ENCODE data around the gene SLC22A25. TPM values are rescaled to one million over a fixed set of nuclear protein-coding genes. Genes with fewer than 3 reads are reported as not detected.

SLC22A25 gene
- total RNA-seq, 1 experiment from 2014 or later: not detected

DNA sequence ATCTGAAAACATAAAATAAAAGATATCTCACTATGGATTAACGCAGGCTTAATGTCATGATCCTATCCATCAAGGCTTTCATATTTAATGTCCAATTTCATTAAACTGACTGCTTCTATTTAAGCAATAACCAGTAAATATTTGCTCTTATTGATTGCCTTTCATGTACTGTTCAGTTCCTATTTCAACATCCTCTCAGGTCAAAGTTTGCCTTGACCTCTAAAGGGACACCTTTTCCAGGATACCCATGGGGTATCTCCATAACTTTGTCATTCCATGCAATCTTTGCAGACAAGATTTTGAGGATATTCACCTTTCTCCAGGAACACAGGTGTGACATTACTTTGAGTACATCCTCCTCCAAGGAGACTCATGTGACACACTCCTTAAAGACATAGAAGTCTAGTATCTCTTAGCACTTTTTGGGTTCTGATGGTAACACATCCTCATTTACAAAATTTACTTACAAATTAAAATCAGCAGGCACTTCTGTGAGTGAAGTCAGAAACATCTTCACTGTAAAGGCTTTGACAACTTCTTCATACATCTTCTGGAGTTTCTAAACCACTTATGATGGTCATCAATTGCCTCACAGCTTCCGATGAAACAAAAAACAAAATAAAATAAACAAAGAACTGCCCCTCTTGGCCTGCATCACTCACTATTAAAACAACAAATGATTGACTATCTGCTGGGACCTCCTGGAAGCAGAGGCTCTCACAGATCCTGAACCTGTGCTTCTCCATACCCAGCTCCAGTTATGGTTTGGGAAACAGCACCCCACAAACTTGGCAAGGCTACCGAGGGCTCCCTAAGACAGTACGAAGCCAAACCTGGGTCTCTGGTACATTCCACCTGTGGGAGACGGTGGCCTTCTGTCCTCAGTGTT lies 7.0 kb upstream of the SLC22A25 start:
- no peak overlapping the region for H3K14ac ChIP-seq (ENCODE audit: insufficient read depth, low read length)
- H3K4me2 ChIP-seq (ENCODE audit: insufficient read depth, insufficient read length, low read length): no peak overlapping the region
- no peak overlapping the region for H3K56ac ChIP-seq (ENCODE audit: insufficient read length, low read depth, low read length)
- no peaks in the 10 kb centered on the region for H3K79me1 ChIP-seq (ENCODE audit: insufficient read depth, low read depth, low read length, poor library complexity, severe bottlenecking)
- H3K27ac ChIP-seq (ENCODE audit: insufficient read length, low read depth, low read length): no peak overlapping the region
- H3K4me3 Mint-ChIP-seq: no peak overlapping the region
- H4K91ac ChIP-seq (ENCODE audit: insufficient read length, low read depth, low read length): no peak overlapping the region
- H4K20me1 ChIP-seq (ENCODE audit: control insufficient read depth, insufficient read depth, insufficient read length): no peaks in the 10 kb centered on the region
- no peaks in the 10 kb centered on the region for H3K79me2 ChIP-seq (ENCODE audit: insufficient read depth, low read length)
- DNase-seq: no peak
- H3K27me3 ChIP-seq (ENCODE audit: insufficient read depth, low read length): no peaks in the 10 kb centered on the region
- no peak overlapping the region for H2BK15ac ChIP-seq (ENCODE audit: low read depth, low read length)
- no peaks in the 10 kb centered on the region for H3K9me3 ChIP-seq (ENCODE audit: control insufficient read depth, low read depth, low read length)
- no peak overlapping the region for H2BK20ac ChIP-seq (ENCODE audit: low read depth, low read length, poor library complexity, severe bottlenecking)
- TF ChIP-seq, protein P1, sequence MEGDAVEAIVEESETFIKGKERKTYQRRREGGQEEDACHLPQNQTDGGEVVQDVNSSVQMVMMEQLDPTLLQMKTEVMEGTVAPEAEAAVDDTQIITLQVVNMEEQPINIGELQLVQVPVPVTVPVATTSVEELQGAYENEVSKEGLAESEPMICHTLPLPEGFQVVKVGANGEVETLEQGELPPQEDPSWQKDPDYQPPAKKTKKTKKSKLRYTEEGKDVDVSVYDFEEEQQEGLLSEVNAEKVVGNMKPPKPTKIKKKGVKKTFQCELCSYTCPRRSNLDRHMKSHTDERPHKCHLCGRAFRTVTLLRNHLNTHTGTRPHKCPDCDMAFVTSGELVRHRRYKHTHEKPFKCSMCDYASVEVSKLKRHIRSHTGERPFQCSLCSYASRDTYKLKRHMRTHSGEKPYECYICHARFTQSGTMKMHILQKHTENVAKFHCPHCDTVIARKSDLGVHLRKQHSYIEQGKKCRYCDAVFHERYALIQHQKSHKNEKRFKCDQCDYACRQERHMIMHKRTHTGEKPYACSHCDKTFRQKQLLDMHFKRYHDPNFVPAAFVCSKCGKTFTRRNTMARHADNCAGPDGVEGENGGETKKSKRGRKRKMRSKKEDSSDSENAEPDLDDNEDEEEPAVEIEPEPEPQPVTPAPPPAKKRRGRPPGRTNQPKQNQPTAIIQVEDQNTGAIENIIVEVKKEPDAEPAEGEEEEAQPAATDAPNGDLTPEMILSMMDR (conservative IDR thresholded peaks at IDR 0.05): no peak
- WGBS (ENCODE audit: extremely low coverage, insufficient read length, low lambda C conversion rate): no CpG with 5 or more reads among the region's 5 CpGs
- H4K5ac ChIP-seq (ENCODE audit: insufficient read length, low read depth, low read length): no peak overlapping the region
- no peaks in the 10 kb centered on the region for H3K36me3 Mint-ChIP-seq (ENCODE audit: insufficient read depth in 1 of 3, low read depth in 3 of 3)
- H3K27ac Mint-ChIP-seq: no peak overlapping the region
- no peak overlapping the region for H2AFZ ChIP-seq (ENCODE audit: low read length)
- no peak overlapping the region for H3K4ac ChIP-seq (ENCODE audit: low read depth, low read length)
- H3T11ph ChIP-seq (ENCODE audit: low read length): no peak overlapping the region
- no peak overlapping the region for H2BK120ac ChIP-seq (ENCODE audit: low read depth, low read length, poor library complexity, severe bottlenecking)
- no peaks in the 10 kb centered on the region for H3K23me2 ChIP-seq (ENCODE audit: insufficient read length, low read depth, low read length, poor library complexity, severe bottlenecking)
- H3K9ac ChIP-seq (ENCODE audit: extremely low read depth, insufficient read length, low read length): no peak overlapping the region
- H2AK5ac ChIP-seq (ENCODE audit: insufficient read length, low read length): no peak overlapping the region
- H3K4me1 ChIP-seq (ENCODE audit: insufficient read depth, low read length): no peaks in the 10 kb centered on the region
- H3K9me3 Mint-ChIP-seq: no peaks in the 10 kb centered on the region
- no peak overlapping the region for H2BK12ac ChIP-seq (ENCODE audit: insufficient read length, low read depth, low read length)
- peaks cover 0 to 2% of the 10 kb centered on the region in 2 experiments; a peak in 1 of 4 replicates for H3K4me1 Mint-ChIP-seq
- no peak overlapping the region for H3K18ac ChIP-seq (ENCODE audit: insufficient read length, low read depth, low read length)
- H3K27me3 Mint-ChIP-seq (ENCODE audit: low read depth): no peaks in the 10 kb centered on the region
- H4K8ac ChIP-seq (replicated peaks; ENCODE audit: insufficient read length, low read depth, low read length): no peak overlapping the region
- H3K23ac ChIP-seq (ENCODE audit: insufficient read length, low read depth, low read length): no peak overlapping the region
- no peak overlapping the region for H2BK5ac ChIP-seq (ENCODE audit: insufficient read length, low read length)

All from H9 (cell line).